Measurements from ENCODE around the gene RADIL.
A peak's percentile ranks its signal among the peaks of the same experiment; 100 is the strongest.

RADIL gene

GRCh38 chr7:4753598-4754432 is 129.7 kb downstream of the RADIL start:
- peak; percentile 46 for DNase-seq

DNA sequence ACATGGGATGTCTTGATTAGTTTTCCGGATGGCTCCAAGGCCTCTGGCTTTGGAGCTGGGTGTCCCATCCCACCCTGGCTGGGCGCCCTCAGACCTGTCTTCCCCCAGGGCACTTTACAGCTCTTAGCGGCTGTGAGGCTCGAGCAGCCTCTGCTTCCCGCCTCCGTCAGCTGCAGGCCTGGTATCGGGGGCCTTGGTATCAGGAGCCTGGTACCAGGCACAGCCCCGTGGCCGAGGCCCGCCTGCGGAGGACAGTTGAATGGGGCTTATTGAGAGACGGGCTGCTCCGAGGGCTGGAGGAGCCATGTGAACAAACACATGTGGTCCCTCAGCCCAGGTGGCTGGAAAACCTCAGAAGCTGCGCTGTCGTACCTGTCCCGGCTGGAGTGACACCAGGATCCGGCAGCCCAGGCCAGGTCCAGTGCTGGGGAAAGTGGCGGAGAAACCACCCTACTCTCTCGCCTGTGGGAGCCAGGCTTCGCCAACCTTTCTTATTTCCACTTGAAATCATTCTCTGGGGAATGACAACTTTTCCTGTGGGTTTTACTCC is 132.0 kb downstream of the RADIL start:
- DNase-seq, result no peak

DNA sequence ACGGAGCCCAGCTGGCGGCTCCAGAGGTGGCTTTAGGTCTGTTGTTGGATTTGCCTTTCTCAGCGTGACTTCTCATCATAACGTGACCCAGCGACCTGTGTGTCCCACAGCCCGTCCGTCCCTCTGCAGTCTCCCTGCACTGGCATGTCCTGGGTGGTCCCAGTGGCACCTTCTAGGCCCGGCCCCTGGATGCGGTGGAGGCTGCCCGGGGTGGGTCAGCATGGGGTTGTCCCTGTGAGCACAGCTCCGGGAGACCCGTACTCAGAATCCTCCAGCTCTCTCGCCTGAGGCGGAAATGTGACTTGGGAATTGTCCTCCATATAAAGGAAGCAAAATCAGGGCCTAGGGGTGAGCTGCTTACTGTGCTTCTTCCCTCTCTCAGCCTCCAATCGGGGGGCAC is 133.7 kb downstream of the RADIL start:
- no peak for DNase-seq

GRCh38 chr7:4749363-4749762 is 134.2 kb downstream of the RADIL start:
- DNase-seq, result no peak
